ENCODE data around the gene FAM161B.
"Not testable (repeated sequence)": the region's sequence is repeated elsewhere in the genome, so short reads cannot be mapped to it uniquely, and the experiment has no call there.

Gene FAM161B

GRCh38 chr14:73913256-73913655, 36.6 kb downstream of the FAM161B start:
- no peak overlapping the region for H3K27ac Mint-ChIP-seq
- H3K27me3 Mint-ChIP-seq: no peaks in the 10 kb centered on the region
- peaks cover 16% of the 10 kb centered on the region for H3K9me3 Mint-ChIP-seq
- no peak overlapping the region for H3K4me3 Mint-ChIP-seq
- no peak for DNase-seq
- H3K4me1 Mint-ChIP-seq (ENCODE audit: low read depth): peaks cover 10% of the 10 kb centered on the region
- peaks cover 85% of the 10 kb centered on the region for H3K36me3 Mint-ChIP-seq (ENCODE audit: low read depth)

DNA sequence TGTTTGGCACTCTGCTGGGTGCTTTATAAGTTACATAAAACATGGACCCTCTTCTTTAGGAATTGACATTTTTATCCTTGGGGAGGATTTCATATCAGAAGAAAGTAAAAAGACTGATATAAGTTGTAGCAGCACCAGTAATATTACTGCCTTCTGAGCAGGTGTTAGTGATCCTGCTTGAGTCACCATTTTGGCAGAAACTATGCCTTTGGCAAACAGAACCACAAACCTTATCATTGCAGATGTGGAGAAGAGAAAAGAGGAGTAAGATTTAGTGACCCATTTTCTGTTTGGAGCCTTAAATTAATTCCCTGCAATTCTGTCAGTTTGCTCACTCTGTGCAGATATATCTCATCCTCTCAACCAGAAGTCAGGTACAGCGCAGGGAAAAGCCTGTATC, 40.2 kb downstream of the FAM161B start:
- peaks cover 94% of the 10 kb centered on the region for H3K36me3 Mint-ChIP-seq (ENCODE audit: low read depth)
- H3K4me3 Mint-ChIP-seq: no peak overlapping the region
- peaks cover 10% of the 10 kb centered on the region for H3K4me1 Mint-ChIP-seq (ENCODE audit: low read depth)
- H3K27ac Mint-ChIP-seq: peak overlapping the region; percentile 66
- H3K9me3 Mint-ChIP-seq: peaks cover 16% of the 10 kb centered on the region
- no peaks in the 10 kb centered on the region for H3K27me3 Mint-ChIP-seq
- no peak for DNase-seq

- Mint-ChIP-seq H3K9me3 (no peaks in the 10 kb centered on the region), H3K4me3 (no peak overlapping the region), H3K27me3 (no peaks in the 10 kb centered on the region), H3K4me1 (ENCODE audit: low read depth) (peaks cover 1% of the 10 kb centered on the region), H3K36me3 (ENCODE audit: low read depth) (peaks cover 90% of the 10 kb centered on the region), H3K27ac (no peak overlapping the region)
- no peak for DNase-seq
These were observed 46.9 kb downstream of the FAM161B start for GRCh38 chr14:73903028-73903427.

DNA sequence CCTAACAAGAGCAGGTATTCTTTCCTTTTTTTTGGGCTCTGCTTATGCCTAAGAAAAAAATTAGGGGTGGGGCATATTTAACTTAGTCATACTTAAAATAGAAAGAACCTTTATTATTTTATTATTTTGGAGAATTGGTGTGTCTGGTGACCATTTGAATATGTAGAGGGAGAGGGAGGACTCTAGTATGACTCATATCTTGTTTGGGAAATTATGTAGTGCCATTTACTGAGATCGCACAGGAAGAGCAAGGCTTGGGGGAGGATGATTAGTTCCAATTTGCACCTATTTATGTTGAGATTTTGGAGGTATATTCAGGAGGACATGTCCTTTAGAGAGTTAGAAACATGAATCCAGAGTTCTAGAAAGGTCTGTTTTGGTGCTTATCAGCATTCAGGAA, 53.4 kb downstream of the FAM161B start:
- no peaks in the 10 kb centered on the region for H3K9me3 Mint-ChIP-seq
- no peak overlapping the region for H3K4me3 Mint-ChIP-seq
- no peak for DNase-seq
- H3K36me3 Mint-ChIP-seq (ENCODE audit: low read depth): peaks cover 90% of the 10 kb centered on the region
- no peaks in the 10 kb centered on the region for H3K27me3 Mint-ChIP-seq
- H3K27ac Mint-ChIP-seq: peak overlapping the region; percentile 82
- H3K4me1 Mint-ChIP-seq (ENCODE audit: low read depth): peaks cover 22% of the 10 kb centered on the region

DNA sequence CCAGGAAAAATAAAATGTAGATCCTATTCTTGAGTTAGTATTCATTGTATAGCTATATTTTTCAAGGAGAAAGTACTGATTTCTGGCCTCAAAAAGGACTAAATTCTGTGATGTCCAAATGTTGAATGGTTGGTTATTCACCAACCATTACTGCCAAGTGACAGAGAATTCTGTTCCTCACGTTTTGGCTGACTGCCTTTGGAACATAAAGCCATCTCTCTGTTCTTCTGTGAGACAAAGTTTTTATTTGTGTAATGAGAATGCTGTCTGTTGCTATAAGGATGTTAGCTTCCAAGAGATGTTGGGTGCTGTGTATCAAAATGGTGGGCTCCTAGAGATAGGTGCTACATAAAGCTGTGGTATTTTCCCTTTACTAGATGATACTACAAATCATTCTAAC, 54.0 kb downstream of the FAM161B start:
- Mint-ChIP-seq H3K36me3 (ENCODE audit: low read depth) (peaks cover 90% of the 10 kb centered on the region), H3K27ac (peak overlapping the region; percentile 82), H3K9me3 (no peaks in the 10 kb centered on the region), H3K4me3 (no peak overlapping the region), H3K4me1 (ENCODE audit: low read depth) (peaks cover 26% of the 10 kb centered on the region), H3K27me3 (no peaks in the 10 kb centered on the region)
- no peak for DNase-seq

DNA sequence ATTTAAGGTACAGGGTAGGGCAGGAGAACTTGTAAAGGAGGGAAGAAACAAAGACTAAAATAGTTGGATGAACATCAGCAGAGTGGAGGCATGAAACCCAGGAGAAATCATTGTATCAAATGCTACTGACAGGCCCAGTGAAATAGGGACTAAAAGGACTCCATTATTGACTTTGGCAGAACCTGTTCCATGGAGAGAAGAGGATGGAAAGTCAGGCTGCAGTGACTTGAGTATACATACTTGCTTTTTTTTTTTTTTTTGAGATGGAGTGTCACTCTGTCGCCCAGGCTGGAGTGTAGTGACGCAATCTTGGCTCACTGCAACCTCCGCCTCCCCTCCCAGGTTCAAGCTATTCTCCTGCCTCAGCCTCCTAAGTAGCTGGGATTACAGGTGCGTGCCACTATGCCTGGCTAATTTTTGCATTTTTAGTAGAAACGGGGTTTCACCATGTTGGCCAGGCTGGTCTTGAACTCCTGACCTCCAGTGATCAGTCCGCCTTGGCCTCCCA, 55.7 kb downstream of the FAM161B start:
- not testable (repeated sequence) for DNase-seq, H3K27me3 Mint-ChIP-seq, H3K9me3 Mint-ChIP-seq, H3K4me3 Mint-ChIP-seq
- Mint-ChIP-seq H3K27ac (peak overlapping the region; percentile 77), H3K4me1 (ENCODE audit: low read depth) (peaks cover 37% of the 10 kb centered on the region), H3K36me3 (ENCODE audit: low read depth) (peaks cover 87% of the 10 kb centered on the region)

DNA sequence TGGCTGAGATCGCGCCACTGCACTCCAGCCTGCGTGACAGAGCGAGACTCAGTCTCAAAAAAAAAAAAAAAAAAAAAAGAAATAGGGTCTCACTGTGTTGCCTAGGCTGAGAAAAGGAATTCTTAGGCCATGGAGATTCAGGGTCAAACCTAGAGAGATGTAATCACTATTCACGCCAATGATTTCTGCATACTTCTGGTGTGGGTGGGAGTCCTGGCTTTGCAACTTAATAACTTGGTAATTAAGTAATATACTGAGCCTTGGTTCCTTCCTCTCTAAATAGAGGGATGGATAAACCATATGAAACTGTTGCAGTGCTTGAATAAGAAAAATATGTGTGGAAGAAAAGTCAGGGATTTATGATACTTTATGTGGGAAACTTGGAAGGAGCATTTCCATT, 60.5 kb downstream of the FAM161B start:
- peak overlapping the region; percentile 98 for H3K27ac Mint-ChIP-seq
- H3K27me3 Mint-ChIP-seq: no peaks in the 10 kb centered on the region

GRCh38 chr14:73888971-73889370, 60.9 kb downstream of the FAM161B start:
- Mint-ChIP-seq H3K36me3 (ENCODE audit: low read depth) (peaks cover 66% of the 10 kb centered on the region), H3K27me3 (no peaks in the 10 kb centered on the region), H3K4me1 (ENCODE audit: low read depth) (peaks cover 59% of the 10 kb centered on the region), H3K27ac (peak overlapping the region; percentile 98), H3K9me3 (no peaks in the 10 kb centered on the region), H3K4me3 (peak overlapping the region; percentile 88)
- no peak for DNase-seq

More for the DNA sequence above, 60.5 kb downstream of the FAM161B start:
- Mint-ChIP-seq H3K4me1 (ENCODE audit: low read depth) (peaks cover 60% of the 10 kb centered on the region), H3K36me3 (ENCODE audit: low read depth) (peaks cover 70% of the 10 kb centered on the region), H3K9me3 (no peaks in the 10 kb centered on the region), H3K4me3 (peak overlapping the region; percentile 88)
- DNase-seq: no peak

DNA sequence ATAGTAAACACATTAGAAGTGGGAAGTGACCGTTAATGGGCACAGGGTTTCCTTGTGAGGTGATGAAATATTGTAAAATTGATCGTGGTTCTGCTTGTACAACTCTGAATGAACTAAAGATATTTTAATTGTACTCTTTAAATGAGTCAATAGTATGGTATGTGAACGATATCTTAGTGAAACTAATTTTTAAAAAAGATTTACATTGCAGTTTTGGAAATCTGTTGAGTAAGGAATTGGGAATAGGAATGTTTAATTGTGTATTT, 61.5 kb downstream of the FAM161B start:
- Mint-ChIP-seq H3K36me3 (ENCODE audit: low read depth) (peaks cover 60% of the 10 kb centered on the region), H3K4me3 (peak overlapping the region; percentile 88), H3K27ac (peak overlapping the region; percentile 98), H3K9me3 (no peaks in the 10 kb centered on the region), H3K4me1 (ENCODE audit: low read depth) (peaks cover 58% of the 10 kb centered on the region), H3K27me3 (no peaks in the 10 kb centered on the region)
- DNase-seq: no peak

GRCh38 chr14:73887694-73888459, 62.0 kb downstream of the FAM161B start:
- H3K27me3 Mint-ChIP-seq: no peaks in the 10 kb centered on the region
- peaks cover 55% of the 10 kb centered on the region for H3K36me3 Mint-ChIP-seq (ENCODE audit: low read depth)
- H3K27ac Mint-ChIP-seq: peak overlapping the region; percentile 98
- peak overlapping the region; percentile 88 for H3K4me3 Mint-ChIP-seq
- no peaks in the 10 kb centered on the region for H3K9me3 Mint-ChIP-seq
- DNase-seq: no peak
- H3K4me1 Mint-ChIP-seq (ENCODE audit: low read depth): peaks cover 58% of the 10 kb centered on the region

- peaks cover 51% of the 10 kb centered on the region for H3K36me3 Mint-ChIP-seq (ENCODE audit: low read depth)
- DNase-seq: no peak
- peak overlapping the region; percentile 88 for H3K4me3 Mint-ChIP-seq
- H3K4me1 Mint-ChIP-seq (ENCODE audit: low read depth): peaks cover 58% of the 10 kb centered on the region
- peak overlapping the region; percentile 98 for H3K27ac Mint-ChIP-seq
- H3K9me3 Mint-ChIP-seq: no peaks in the 10 kb centered on the region
- H3K27me3 Mint-ChIP-seq: no peaks in the 10 kb centered on the region
These were observed 62.6 kb downstream of the FAM161B start for GRCh38 chr14:73887318-73887616.

DNA sequence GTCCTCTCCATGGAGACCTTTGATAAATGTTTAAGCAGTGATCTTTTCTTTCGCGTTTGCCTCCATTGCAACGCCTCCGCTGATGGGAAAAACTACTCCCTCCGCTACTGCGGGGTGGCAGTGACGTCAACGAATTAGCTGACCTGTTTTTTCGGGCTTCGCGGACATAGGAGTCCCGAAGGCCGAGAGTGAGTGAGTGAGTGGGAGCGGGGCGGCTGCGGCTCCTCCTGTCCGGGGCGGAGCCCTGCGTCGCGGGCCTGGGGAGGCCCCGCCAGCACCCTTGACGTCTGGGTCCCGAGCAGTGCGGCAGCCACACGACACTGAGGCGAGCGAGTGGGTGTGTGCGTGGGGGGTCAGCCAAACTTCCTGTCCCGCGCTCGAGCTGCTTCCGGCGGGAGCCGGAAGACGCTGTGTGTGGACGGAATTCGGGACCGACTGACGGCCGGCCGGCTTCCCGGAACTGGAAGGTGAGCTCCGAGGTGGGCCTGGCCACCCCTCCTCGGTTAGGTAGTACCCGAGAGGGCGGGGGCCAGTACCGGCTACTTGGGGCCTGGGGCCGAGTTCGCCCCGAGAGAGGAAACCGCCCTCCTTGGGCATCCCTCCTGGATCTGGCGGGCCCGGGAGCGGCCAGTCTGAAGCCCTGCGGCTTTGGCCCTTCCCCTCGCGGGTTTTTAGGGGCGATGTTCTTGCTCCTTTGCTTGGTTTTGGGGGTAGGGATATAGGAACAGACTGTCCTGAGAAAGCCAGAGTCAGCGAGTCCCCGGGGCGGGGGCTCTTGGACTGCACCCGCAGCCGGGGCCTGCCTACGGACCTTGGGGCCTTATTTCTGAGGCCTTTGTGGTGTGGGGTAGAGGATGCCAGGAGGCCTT, 63.2 kb downstream of the FAM161B start, which contains the start of gene ZNF410:
ZNF410 (plus strand) TSS at position 411 of the 869 bp plus-strand sequence. CDS start 5,317 bp downstream, outside the sequence.
- H3K27me3 Mint-ChIP-seq: no peaks in the 10 kb centered on the region

GRCh38 chr14:73884438-73885190, 65.3 kb downstream of the FAM161B start:
- Mint-ChIP-seq H3K4me3 (peak overlapping the region; percentile 88), H3K27ac (peak overlapping the region; percentile 98), H3K36me3 (ENCODE audit: low read depth) (peaks cover 36% of the 10 kb centered on the region), H3K27me3 (no peaks in the 10 kb centered on the region), H3K4me1 (ENCODE audit: low read depth) (peaks cover 42% of the 10 kb centered on the region), H3K9me3 (no peaks in the 10 kb centered on the region)
- no peak for DNase-seq

More for the DNA sequence above, 63.2 kb downstream of the FAM161B start, which contains the start of gene ZNF410:
- no peaks in the 10 kb centered on the region for H3K9me3 Mint-ChIP-seq
- peaks cover 54% of the 10 kb centered on the region for H3K4me1 Mint-ChIP-seq (ENCODE audit: low read depth)
- peak within 1 kb of the TSS; percentile 98 for H3K27ac Mint-ChIP-seq
- peaks cover 50% of the 10 kb centered on the region for H3K36me3 Mint-ChIP-seq (ENCODE audit: low read depth)
- H3K4me3 Mint-ChIP-seq: peak within 1 kb of the TSS; percentile 88
- peak; percentile 94 for DNase-seq

All from activated T-cell treated with anti-CD3 and anti-CD28 coated beads, Interleukin-2, amount 50 U/mL, for 24 hours (primary cell).